Measurements from ENCODE around the gene PYM1.
"Not testable (repeated sequence)": the region's sequence is repeated elsewhere in the genome, so short reads cannot be mapped to it uniquely, and the experiment has no call there.

PYM1 gene

DNA sequence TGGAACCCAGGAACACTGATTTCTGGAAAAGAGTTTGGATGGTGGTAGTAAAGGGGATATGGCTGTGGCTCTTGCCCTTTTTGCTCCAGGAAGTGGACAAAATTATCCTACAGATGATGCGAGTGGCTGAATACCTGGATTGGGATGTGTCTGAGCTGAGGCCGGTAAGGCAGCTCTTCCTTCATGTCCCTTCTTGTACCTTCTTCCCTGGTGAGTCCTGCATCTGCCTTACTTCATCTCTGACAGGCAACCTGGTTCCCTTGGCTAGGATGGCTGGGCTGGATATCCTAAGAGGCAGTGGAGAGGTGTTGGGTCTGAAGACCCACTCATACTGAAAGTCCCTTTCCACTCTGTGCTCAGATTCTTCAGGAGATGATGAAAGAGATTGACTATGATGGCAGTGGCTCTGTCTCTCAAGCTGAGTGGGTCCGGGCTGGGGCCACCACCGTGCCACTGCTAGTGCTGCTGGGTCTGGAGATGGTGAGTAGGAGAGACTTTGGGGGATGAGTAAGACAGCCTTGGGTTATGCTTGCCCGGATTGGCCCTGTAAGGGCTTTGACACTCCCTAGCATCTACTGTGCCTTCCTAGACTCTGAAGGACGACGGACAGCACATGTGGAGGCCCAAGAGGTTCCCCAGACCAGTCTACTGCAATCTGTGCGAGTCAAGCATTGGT lies 11.3 kb upstream of the PYM1 start:
- no peak for DNase-seq

DNA sequence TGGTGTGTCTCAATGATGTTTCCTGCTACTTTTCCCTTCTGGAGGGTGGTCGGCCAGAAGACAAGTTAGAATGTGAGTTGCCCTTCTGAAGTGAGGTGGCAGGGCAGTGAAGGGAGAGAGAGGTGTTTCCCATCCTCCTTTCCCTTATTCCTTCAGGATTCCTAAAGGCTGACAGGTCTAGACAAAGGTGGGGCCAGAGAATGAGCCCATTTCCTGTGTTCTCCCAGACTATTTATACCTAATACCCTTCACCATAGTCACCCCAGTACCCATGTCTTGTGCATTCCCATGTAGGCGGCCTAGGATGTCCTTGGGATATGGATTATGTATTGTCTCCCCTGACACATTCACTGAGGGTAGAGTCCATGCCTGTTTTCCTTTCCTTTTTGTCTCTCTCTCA lies 10.3 kb upstream of the PYM1 start:
- DNase-seq = no peak

DNA sequence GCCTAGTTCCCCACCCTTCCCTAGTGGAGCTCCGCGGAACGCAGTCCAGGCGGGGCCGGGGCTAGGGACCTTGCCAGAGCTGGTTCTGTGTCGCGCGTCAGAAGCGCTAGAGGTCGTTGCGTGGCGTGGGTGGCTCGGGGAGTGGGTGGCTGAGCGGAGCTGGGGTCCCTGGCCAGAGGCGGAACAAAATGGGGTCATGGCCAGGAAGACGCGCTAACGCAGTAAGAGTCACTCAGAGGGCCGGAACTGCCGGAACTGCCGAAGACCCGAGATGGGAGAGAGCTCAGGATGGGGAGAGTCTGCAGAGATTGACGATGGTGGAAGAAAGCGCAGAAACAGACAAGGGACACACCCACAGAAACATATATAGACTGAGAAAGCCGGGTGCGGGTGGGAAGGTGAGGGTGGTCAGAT lies 8.1 kb upstream of the PYM1 start:
- DNase-seq = no peak

DNA sequence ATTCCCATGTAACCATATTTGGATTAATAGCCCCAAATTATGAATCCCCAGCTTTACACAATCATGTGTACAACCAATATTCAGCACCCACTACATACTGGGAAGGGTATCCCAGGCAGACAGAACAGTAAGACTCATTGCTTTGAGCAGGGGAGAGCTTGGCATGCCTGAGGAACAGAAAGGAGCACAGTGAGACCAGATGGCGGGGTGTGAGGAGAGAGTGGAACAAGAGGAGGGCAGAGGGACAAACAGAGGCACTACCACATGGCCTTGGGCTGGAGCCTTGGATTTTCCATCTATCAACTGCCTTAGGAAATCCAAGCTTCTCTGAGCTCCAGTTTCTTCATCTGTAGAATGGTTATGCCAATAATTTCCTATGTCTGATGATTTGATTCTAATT lies 7.1 kb upstream of the PYM1 start:
- no peak for DNase-seq

DNA sequence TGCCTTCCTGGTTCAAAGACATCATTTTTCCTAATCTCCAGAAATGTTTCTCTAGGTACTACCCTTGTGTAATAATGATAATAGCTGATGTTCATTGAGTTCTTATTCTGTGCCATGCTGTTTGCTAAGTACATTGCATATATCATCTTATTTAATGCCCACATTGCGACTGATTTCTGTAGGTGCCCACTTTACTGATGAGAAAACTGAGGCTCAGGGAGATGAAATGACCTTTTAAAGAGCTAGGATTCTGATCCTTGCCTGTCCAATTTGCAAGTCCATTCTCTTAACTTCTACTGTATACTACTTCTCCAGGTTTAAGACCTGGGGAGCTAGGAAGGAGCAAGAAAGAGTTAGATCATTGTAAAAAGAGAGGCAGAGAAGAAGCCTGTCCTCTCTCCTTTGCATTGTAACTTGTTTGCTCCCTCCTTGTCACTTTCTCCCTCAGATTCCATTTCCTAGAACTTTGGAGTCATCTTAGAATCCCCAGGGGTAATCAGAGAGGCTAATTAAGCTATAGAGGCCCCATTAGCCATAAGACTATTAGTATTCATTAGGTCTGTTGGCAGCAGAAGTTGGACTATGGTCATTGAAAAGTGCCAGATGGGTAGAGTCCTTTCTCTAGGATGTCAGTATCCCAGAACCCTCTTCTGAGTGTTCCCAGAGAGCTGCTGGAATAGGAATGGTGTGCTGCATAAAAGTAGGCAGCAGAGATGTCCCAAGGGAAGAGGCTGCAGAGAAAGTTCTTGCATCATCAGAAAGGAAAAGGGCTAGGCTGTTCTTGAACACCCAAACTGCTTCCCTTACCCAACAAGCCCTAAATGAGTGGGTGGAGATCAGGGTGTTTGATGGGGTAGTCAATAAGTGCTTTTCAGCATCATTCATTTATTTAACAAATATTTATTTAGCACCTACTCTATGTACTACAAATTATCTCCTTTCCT lies 6.4 kb upstream of the PYM1 start:
- no peak for DNase-seq

DNA sequence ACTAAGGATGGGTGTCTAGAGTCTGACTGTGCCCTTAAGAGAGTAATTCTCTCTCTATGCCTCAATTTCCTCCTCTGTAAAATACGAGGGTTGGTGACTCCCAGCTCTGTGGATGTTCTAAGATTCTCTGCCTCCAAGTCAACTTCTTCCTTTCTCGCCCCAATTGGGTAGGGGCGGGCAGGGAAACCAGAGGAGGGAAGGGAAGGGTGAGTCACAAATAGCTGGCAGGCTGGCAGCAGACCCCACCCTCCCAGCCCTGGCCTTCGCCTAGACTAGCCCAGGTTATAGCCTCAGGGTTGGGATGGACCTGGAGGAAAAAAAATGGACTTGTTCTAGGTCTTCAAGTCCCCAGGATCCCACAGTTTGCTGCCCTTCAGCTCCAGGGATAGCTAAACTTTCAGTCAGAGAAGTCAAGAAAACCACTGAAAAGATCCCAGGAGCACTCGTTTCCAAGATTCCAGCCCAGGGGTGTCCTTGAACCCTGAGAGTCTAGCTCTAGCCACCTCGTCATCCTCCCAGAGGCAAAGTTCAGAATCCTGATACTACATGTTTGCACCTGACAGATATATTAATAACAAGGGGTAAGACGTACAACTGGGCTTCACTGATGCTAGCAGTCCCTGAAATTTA lies 5.6 kb upstream of the PYM1 start:
- DNase-seq = no peak

DNA sequence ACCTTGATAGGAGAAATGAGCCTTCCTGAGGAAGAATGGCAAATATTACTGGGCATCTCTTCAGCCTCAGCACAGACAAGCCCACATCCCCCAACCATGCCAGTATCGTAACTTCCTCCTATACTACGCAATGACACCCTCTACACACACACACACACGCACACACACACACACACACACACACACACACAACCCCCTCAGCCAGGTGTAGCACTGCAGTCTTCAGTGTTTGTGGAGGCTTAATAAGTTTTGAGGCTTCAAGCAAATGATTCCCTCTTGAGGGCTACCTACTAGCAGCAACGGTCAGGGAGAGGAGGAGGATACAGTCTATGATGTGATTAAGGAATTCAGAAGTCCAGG lies 4.8 kb upstream of the PYM1 start:
- DNase-seq = no peak

DNA sequence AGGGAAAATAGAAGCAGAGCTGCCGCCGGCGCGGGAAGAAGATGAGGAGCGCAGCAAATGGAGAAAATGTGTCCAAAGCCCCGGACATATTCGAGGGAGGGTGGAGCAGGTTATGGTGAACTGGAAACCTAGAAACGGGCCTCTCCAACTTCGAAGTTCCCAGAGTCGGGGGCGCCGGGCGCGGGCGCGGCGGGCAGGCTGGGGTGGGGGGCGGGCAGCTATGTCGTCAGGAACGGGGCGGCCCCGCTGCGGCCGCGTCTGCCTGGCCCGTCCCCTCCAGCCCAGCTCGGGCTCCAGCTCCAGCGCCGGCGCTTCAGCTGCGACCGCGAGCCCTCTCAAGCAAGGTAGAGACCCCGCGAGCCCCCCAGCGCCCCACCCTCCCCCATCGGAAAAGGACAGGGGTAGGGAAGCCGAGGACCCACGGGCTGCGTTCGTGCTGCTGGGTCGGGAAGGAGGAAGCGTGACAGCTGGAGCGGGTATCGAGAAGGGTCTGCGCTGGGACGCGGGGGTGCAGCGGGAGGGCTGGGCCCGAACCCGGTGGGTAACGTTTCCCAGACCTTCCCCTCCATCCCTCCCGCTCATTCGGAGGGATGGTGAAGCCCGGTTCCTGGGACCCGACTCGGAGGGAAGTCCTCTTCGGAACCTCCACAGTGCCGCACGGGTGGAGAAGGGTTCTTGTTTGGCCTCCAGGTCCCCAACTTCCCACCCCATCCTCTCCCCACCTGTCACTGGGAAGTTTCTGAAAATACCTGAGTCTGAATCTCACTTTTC lies 4.3 kb upstream of the PYM1 start:
- no peak for DNase-seq

DNA sequence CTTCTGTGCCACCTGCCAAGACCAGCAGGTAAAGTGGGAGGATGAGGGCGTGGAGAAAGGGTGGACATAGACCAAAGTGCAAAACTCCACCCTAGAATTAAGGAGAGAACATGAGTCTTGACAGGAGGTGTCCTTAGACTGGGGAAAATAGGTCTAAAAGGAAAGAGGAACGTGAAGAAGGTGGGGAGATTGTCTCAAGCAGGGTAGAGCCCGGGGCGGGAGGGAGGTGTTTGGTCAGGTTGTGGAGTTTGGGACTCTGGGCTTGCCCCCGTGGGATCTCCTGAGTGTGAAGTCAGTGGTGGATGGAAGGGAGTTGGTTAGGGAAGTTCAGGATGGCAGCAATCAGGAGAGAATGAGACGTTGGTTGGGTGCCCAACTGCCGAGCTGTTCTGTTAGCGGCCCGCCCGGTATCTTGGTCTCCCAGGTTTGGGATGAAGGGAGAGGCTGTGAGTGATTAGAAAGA lies 3.7 kb upstream of the PYM1 start:
- no peak for DNase-seq

DNA sequence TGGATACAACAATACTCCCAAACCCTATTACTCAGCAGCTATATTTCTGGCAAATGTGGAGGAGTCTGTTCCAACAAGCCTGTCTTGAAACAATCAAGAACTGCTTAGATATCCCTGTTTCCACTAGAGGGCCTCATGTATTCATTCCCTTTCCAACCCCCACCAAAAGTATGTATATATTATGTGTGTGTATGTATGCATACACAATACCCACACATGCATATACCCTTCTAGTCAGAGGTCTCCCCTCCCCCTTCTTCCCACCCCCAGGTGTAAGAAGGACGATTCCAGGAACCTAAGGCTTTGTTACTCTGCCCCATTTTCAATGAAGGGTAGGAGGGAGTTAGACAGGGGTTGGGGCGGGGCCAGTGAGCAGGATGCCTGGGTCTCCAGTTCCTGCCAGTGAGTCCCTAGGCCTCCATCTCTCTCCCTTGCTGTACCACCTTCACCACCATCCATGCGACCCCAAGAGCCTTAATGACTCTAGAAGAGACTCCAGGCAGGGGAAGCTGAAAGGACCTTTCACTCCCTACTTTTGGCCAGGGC lies 3.1 kb upstream of the PYM1 start, which contains the start of gene DGKA:
Gene DGKA (plus strand): TSS at position 392 of the 546 bp plus-strand sequence. CDS start 5,342 bp downstream, outside the sequence.
- DNase-seq = peak; percentile 57 to 62

DNA sequence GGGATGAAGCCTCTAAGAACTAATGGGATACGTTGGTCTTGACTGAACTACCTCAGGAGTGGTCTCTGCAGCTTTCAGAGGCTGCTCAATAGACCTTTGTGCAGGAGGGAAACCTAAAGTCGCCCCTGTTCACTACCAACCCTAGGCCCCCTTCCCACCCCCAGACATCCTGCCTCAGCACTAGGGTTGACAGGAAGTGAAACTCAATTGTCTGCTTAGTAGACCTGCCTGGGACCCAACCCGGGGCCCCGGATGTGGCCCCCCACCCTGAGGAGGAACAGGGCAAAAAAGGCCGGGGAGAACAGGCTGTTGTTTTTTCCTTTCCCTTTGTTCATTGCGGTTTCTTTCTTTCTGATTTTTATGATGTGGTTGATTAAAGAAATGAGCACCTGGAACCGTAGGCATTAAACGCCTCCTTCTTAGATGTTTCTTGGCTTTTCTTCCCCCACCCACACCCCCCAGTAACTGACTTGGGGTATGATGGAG lies 1.7 kb upstream of the PYM1 start:
- DNase-seq = no peak

DNA sequence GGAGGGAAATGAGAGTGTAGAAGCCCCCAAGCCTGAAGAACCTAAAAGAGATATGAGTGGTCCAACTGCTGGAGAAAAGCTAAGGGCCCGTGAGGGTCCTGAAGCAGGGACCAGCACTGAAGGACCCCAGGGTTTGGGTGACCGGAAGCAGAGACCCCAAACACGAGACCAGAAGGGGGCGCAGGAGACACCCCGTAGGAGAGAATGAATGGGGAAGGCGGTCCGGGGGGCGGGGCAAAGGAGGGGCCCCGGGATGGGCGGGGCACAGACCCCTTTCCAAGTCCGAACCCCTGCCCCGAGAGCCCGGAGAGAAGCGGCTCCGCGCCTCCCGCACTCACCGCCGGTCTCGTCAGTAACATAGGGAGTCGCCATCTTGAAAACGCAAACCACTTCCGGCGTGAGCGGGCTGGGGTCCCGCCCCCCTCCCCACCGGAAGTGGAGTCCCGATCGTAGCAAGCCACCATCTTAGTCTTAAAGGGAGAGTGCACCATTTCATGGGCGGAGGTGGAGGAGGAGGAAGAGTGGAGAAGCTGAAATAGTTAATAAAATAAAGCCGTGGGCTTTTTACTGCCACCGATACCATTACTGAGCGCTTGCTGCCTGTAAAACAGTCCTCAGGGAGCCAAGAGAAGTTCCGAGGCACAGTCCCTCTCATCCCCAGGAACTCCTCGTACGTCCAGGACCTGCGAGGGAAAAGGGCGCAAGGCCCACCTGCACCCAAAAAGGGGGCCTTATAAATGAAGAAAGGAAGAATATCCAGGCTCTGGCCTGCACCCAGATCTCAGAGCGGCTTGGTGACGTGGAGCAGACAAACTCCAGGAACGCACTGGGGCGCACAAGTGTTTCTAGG lies 731 bp downstream of the PYM1 start:
- peak; percentile 80 to 90 for DNase-seq

DNA sequence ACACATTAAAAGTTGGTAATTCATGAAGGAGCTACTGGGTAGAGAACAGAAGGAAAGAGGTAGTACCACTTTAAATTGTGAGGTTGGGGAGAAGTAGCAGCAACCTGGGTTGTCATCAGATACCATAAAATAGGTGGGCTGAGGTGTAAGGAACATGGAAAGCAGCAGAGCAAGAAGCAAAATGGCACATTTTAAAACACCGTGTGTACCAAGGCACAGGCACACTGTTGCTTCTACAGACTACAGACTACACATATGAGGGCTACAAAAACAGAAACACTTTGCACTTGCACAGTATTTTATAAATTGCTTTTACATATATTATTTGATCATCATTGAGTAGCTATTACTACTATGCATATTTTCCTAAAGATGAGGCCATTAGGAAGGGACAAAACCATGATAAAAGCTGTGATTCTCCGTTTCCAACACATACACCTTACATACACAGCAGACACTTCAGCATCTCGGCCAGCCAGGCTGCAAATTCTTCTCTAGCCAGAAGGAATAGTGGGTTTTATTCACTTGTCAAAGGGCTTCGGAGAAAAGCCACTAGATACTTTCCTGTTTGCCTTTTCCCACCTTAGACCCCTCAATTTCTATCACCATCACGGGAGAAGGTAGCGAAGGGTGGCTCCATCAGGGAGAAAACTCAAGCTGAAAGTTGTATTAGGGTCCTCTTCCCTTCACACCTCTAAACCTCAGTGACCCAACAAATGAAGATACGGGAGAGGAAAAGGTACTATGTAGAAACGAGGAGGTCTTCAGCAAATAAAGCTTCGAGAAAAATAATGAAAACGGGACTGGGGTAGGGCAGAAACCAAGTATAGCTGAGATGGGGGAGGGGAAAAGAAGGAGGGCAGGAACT lies 1.6 kb downstream of the PYM1 start:
- DNase-seq = no peak

DNA sequence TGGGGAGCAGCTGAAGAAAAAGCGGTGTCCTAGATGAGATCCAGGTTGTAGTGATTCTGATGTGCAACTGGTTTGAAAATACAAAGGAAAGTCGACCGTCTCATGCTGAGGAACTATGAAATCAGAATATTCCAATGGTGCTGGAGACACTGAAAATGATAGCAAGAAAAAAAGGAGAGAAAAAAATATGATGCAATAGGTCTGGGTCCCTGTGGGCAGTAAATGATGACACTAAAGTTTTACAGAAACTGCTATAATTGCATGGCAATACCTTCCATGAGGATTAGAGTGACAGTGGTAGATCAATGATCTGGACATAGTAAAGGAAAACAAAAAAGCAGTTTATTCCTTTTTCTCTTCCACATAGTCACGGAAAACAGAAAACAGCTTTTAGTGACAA lies 2.3 kb downstream of the PYM1 start:
- no peak for DNase-seq

DNA sequence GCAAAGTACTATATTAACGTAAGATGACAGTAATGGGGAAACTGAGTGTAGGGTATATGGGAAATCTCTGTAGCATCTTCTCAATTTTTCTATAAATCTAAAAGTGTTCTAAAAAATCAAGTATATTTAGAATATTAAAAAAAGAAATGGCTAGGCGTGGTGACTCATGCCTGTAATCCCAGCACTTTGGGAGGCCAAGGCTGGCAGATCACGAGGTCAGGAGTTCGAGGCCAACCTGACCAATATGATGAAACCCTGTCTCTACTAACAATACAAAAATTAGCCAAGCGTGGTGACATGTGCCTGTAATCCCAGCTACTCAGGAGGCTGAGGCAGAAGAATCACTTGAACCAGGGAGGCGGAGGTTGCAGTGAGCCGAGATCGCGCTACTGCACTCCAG lies 4.0 kb downstream of the PYM1 start:
- DNase-seq = not testable (repeated sequence)

DNA sequence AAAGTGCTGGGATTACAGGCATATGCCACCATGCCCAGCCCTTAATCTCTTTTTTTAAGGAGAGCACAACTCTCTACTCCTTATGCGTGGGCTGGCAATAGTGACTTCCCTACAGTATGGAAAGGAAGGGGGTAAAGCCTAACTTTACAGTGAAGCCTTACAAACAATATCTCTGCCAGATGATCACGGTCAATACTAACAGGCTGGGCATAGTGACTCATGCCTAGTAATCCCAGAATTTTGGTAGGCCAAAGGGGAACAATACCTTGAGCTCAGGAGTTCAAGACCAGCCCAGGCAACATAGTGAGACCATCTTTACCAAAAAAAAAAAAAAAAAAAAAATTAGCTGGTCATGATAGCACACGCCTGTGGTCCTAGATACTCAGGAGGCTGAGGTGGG lies 5.6 kb downstream of the PYM1 start:
- DNase-seq = no peak

DNA sequence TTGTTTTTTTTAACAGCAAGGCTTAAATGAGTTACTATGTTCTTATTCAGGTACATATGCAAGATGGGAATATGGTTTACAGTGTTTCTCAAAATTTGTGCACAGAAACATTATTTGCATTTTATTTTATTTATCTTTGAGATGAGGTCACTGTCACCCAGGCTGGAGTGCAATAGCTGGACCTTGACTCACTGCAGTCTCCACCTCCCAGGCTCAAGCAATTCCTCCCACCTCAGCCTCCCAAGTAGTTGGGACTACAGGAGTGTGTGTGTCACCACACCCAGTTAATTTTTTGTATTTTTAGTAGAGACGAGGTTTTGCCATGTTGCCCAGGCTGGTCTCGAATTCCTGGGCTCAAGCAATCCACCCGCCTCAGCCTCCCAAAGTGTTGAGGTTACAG lies 8.7 kb downstream of the PYM1 start:
- DNase-seq = not testable (repeated sequence)

DNA sequence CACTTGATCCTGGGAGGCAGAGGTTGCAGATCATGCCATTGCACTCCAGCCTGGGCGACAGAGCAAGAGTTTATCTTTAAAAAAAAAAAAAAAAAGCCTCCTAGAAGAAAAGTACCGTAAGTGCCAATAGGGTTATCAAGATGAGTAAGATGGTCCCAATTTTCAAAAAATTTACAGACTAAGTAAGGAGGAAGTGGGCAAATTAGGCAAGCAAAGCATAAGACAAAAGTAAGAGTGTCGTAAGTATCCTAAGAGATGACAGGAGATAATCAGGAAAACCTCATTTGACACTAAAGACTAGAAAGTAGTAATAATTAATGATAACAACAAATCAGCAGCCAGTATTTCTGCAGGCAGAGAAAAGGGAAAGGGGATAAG lies 12.2 kb downstream of the PYM1 start:
- DNase-seq = peak; percentile 60 to 75

DNA sequence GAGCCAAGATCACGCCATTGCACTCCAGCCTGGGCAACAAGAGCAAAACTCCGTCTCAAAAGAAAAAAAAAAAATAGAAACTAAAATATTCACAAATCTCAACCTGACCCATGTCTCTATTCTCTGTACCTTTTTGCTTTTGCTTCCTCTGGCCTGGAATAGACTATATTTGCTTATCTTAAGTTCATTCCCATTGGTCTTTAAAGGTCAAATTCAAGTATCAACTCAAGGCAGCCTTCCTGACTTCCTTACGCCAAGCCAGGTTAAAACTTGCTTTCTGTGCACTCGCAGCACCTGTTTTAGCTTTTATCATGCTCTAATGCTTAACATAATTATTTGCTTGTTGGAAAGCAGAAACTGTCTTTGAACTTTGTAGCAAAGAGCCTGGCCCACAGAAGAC lies 14.8 kb downstream of the PYM1 start:
- DNase-seq = no peak

DNA sequence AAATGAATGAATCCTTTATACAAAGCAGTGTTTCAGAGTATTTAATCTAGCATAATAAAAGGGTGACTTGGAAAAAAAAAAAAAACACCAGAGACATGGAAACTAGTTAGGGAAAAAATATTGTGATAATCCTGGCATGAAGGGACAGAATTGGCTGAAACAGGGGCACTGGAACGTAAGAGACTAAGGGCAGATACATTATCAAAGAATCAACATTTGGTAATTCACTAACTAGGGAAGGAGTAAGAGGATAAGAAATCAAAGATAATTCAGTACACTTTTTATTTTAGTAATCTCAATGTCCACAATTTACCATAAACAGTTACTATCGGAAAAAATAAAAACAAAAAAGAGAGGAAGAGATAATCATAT lies 18.2 kb downstream of the PYM1 start:
- no peak for DNase-seq

All from inflammatory macrophage treated with lipopolysaccharide for 1 hour (primary cell).